ENCODE measurements around the gene PCDH12. TPM values are rescaled to one million over a fixed set of nuclear protein-coding genes. Genes with fewer than 3 reads are reported as not detected.

Gene PCDH12
- total and polyA plus RNA-seq, 8 donors: 9.8 to 42.7 (median 37.4) TPM

GRCh38 chr5:142000704-142001484, 42.9 kb upstream of the PCDH12 start:
- Histone ChIP-seq H3K9me3 (no peaks in the 10 kb centered on the region), H3K4me3 (no peak overlapping the region), H3K27ac (no peak overlapping the region), H3K4me1 (no peaks in the 10 kb centered on the region), H3K36me3 (peaks cover 0 to 75% of the 10 kb centered on the region in 2 donors), H3K27me3 (no peaks in the 10 kb centered on the region)
- DNase-seq: no peak
- intact Hi-C loops (cut with DNase I): no loop called here
- no peak for TF ChIP-seq CTCF (IDR thresholded peaks at IDR 0.05)
- no peak for ATAC-seq

- DNase-seq (no peak), ATAC-seq (no peak)
- no peaks in the 10 kb centered on the region for H3K9me3 ChIP-seq
- intact Hi-C loops (cut with DNase I): no loop called here
- no peak overlapping the region for H3K4me3 ChIP-seq
- H3K27ac ChIP-seq: no peak overlapping the region
- H3K27me3 ChIP-seq: no peaks in the 10 kb centered on the region
- no peak for TF ChIP-seq CTCF (IDR thresholded peaks at IDR 0.05)
- H3K36me3 ChIP-seq: peaks cover 0 to 70% of the 10 kb centered on the region in 2 donors
- no peaks in the 10 kb centered on the region for H3K4me1 ChIP-seq
These were observed 42.2 kb upstream of the PCDH12 start for GRCh38 chr5:142000173-142000572.

GRCh38 chr5:141997358-141997960, 39.5 kb upstream of the PCDH12 start:
- Histone ChIP-seq H3K27ac (no peak overlapping the region), H3K9me3 (no peaks in the 10 kb centered on the region), H3K4me1 (no peaks in the 10 kb centered on the region), H3K27me3 (no peaks in the 10 kb centered on the region), H3K36me3 (peaks cover 0 to 65% of the 10 kb centered on the region in 2 donors), H3K4me3 (no peak overlapping the region)
- no peak for TF ChIP-seq CTCF (IDR thresholded peaks at IDR 0.05)
- ATAC-seq (no peak), DNase-seq (no peak)
- intact Hi-C loops (cut with DNase I): no loop called here

GRCh38 chr5:141995656-141996055, 37.7 kb upstream of the PCDH12 start:
- no peak for TF ChIP-seq CTCF (IDR thresholded peaks at IDR 0.05)
- DNase-seq: no peak
- Histone ChIP-seq H3K4me1 (no peaks in the 10 kb centered on the region), H3K27ac (no peak overlapping the region), H3K36me3 (peaks cover 0 to 48% of the 10 kb centered on the region in 2 donors), H3K4me3 (no peak overlapping the region), H3K9me3 (no peaks in the 10 kb centered on the region), H3K27me3 (no peaks in the 10 kb centered on the region)
- no peak for ATAC-seq
- intact Hi-C loops (cut with DNase I): no loop called here

- intact Hi-C loops (cut with DNase I): loop anchor here in 1 of 2 donors (5.0 kb wide), 1 partner anchor 148 kb away; no protein-coding TSS in a partner anchor
- H3K36me3 ChIP-seq: peaks cover 0 to 51% of the 10 kb centered on the region in 2 donors
These were observed 36.6 kb upstream of the PCDH12 start for GRCh38 chr5:141994511-141995136.

More at GRCh38 chr5:141994511-141995136, 36.6 kb upstream of the PCDH12 start:
- DNase-seq: no peak
- H3K4me3 ChIP-seq: no peak overlapping the region
- peak; percentile 29 for ATAC-seq
- H3K27ac ChIP-seq: no peak overlapping the region
- no peaks in the 10 kb centered on the region for H3K27me3 ChIP-seq
- H3K9me3 ChIP-seq: no peaks in the 10 kb centered on the region
- no peak for TF ChIP-seq CTCF (IDR thresholded peaks at IDR 0.05)
- no peaks in the 10 kb centered on the region for H3K4me1 ChIP-seq

Measured in left lung (tissue), 10 donors.